Trophoblast cell (in vitro differentiated cells and primary cell): ENCODE measurements around the gene SSBP2.
"Not testable (repeated sequence)": the region's sequence is repeated elsewhere in the genome, so short reads cannot be mapped to it uniquely, and the experiment has no call there.

Source experiments
- DNase-seq, 2 donors: peaks; one replicate each; pipeline ENCODE4 v3.0.0-alpha.2; 2016
- H2AFZ ChIP-seq: 2 replicates; pipeline ENCODE4 v1.6.1; 2013; ENCODE audit warnings: low read length, moderate library complexity, mild to moderate bottlenecking; ENCODE audit not compliant: insufficient read depth, poor library complexity
- H2AK5ac ChIP-seq: 2 replicates; pipeline ENCODE4 v1.6.1; 2013; ENCODE audit warnings: mild to moderate bottlenecking, low read length
- H2BK120ac ChIP-seq: 2 replicates; pipeline ENCODE4 v1.6.1; 2013; ENCODE audit warnings: low read length, mild to moderate bottlenecking, moderate library complexity; ENCODE audit not compliant: insufficient read depth, poor library complexity
- H2BK12ac ChIP-seq: 2 replicates; pipeline ENCODE4 v1.6.1; 2013; ENCODE audit warnings: mild to moderate bottlenecking, low read length, moderate library complexity
- H2BK5ac ChIP-seq: 2 replicates; pipeline ENCODE4 v1.6.1; 2013; ENCODE audit warnings: low read length, low read depth, moderate library complexity, mild to moderate bottlenecking; ENCODE audit not compliant: poor library complexity
- H3K14ac ChIP-seq: 2 replicates; pipeline ENCODE4 v1.6.1; 2013; ENCODE audit warnings: mild to moderate bottlenecking, low read length
- H3K18ac ChIP-seq: 2 replicates; pipeline ENCODE4 v1.6.1; 2013; ENCODE audit warnings: mild to moderate bottlenecking, low read length
- H3K23ac ChIP-seq: 2 replicates; pipeline ENCODE4 v1.6.1; 2013; ENCODE audit warnings: low read length
- H3K27ac ChIP-seq: 2 replicates; pipeline ENCODE4 v1.5.1; 2013; ENCODE audit warnings: low read depth, mild to moderate bottlenecking, inconsistent platforms, low read length, moderate library complexity
- H3K27me3 ChIP-seq: 2 replicates; pipeline ENCODE4 v1.6.1; 2013; ENCODE audit warnings: inconsistent platforms, mild to moderate bottlenecking, low read length, moderate library complexity; ENCODE audit not compliant: insufficient read depth
- H3K36me3 ChIP-seq, 2 experiments: 1 replicate in 1 of 2; 2 replicates in 1 of 2; pipeline ENCODE4 v1.6.1; 2013; ENCODE audit warnings: low read length in 2 of 2, mild to moderate bottlenecking in 2 of 2, moderate library complexity in 1 of 2; ENCODE audit not compliant: insufficient read depth in 2 of 2, control insufficient read depth in 1 of 2
- H3K4ac ChIP-seq: 2 replicates; pipeline ENCODE4 v1.6.1; 2013; ENCODE audit warnings: low read depth, mild to moderate bottlenecking, low read length, moderate library complexity
- H3K4me1 ChIP-seq, 2 experiments: 1 replicate in 1 of 2; 2 replicates in 1 of 2; pipeline ENCODE4 v1.6.1; 2013; ENCODE audit warnings: low read length in 2 of 2, mild to moderate bottlenecking in 2 of 2, moderate library complexity in 1 of 2; ENCODE audit not compliant: insufficient read depth in 2 of 2, control insufficient read depth in 1 of 2
- H3K4me2 ChIP-seq: 2 replicates; pipeline ENCODE4 v1.6.1; 2013; ENCODE audit warnings: inconsistent platforms, mild to moderate bottlenecking, low read length, moderate library complexity
- H3K4me3 ChIP-seq: 2 replicates; pipeline ENCODE4 v1.5.1; 2013; ENCODE audit warnings: mild to moderate bottlenecking, low read depth, low read length, inconsistent platforms
- H3K79me1 ChIP-seq: one replicate; pipeline ENCODE4 v1.6.1; 2013; ENCODE audit warnings: low read length
- H3K79me2 ChIP-seq: 2 replicates; pipeline ENCODE4 v1.6.1; 2013; ENCODE audit warnings: low read length, mild to moderate bottlenecking; ENCODE audit not compliant: control insufficient read depth, insufficient read depth, poor library complexity
- H3K9ac ChIP-seq: 2 replicates; pipeline ENCODE4 v1.6.1; 2013; ENCODE audit warnings: mild to moderate bottlenecking, low read length
- H3K9me3 ChIP-seq: 2 replicates; pipeline ENCODE4 v1.6.1; 2013; ENCODE audit warnings: low read depth, mild to moderate bottlenecking, control low read depth, inconsistent platforms, low read length; ENCODE audit not compliant: insufficient read depth
- H4K12ac ChIP-seq: 2 replicates; pipeline ENCODE4 v1.6.1; 2013; ENCODE audit warnings: low read depth, mild to moderate bottlenecking, low read length, moderate library complexity
- H4K8ac ChIP-seq: 2 replicates; pipeline ENCODE4 v1.6.1; 2013; ENCODE audit warnings: low read depth, mild to moderate bottlenecking, low read length, moderate library complexity
- H4K91ac ChIP-seq: one replicate; pipeline ENCODE4 v1.6.1; 2013; ENCODE audit warnings: low read depth, mild to moderate bottlenecking, low read length, moderate library complexity
- WGBS: extraction: QIAGEN DNeasy Blood & Tissue Kit; methylation state at CpG from one replicate; pipeline ENCODE4 v1.1.7; 2013; ENCODE audit warnings: missing lambda C conversion rate; ENCODE audit not compliant: insufficient read length, insufficient coverage; ENCODE audit errors: extremely low coverage; 5-methylcytosine and 5-hydroxymethylcytosine counted together

Gene SSBP2

DNA sequence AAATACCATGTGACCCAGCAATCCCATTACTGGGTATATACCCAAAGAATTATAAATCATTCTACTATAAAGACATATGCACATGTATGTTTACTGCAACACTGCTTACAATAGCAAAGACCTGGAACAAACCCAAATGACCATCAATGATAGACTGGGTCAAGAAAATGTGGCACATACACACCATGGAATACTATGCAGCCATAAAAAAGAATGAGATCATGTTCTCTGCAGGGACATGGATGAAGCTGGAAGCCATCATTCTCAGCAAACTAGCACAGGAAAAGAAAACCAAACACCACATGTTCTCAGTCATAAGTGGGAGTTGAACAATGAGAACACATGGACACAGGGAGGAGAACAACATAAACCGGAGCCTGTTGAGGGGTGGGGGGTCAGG lies 90.3 kb downstream of the SSBP2 start:
- WGBS = no CpG with 5 or more reads among the region's 1 CpG
- H3K79me1 ChIP-seq, H2AK5ac ChIP-seq, H3K4me3 ChIP-seq, H3K79me2 ChIP-seq, H3K9ac ChIP-seq, H3K27me3 ChIP-seq, H3K9me3 ChIP-seq, H2BK120ac ChIP-seq, H2AFZ ChIP-seq, H3K4me2 ChIP-seq, H3K36me3 ChIP-seq, H3K14ac ChIP-seq, DNase-seq, H4K12ac ChIP-seq, H3K18ac ChIP-seq, H3K4ac ChIP-seq, H2BK12ac ChIP-seq, H3K4me1 ChIP-seq, H4K8ac ChIP-seq, H3K23ac ChIP-seq, H3K27ac ChIP-seq, H4K91ac ChIP-seq, H2BK5ac ChIP-seq: not testable (repeated sequence)

DNA sequence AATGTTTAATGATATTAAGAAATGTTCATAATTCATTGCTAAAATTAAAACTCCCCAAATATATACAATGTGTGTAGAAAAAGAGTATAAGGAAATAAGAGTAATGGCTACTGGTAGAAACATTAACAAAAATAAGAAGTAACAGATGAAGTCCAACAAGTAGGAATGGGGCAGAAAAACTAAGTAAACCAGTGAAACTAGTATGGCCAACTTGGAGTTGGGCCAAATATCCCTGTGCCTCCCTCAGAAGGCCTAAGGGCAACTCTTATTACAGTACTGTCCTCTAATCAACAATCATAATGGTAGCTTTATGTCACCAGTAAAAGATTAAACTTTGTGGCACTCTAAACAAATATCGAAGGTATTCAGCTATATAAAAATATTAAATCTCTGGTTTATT lies 93.5 kb downstream of the SSBP2 start:
- DNase-seq = peak; percentile 5 to 35
- Histone ChIP-seq H3K9me3 (no peaks in the 10 kb centered on the region), H3K4ac (no peak overlapping the region), H4K8ac (no peak overlapping the region), H3K9ac (no peak overlapping the region), H4K91ac (no peak overlapping the region), H2BK5ac (no peak overlapping the region), H3K79me2 (no peaks in the 10 kb centered on the region), H2BK120ac (no peak overlapping the region), H2BK12ac (no peak overlapping the region), H3K4me3 (no peak overlapping the region), H3K4me2 (no peak overlapping the region), H3K14ac (no peak overlapping the region), H3K27ac (no peak overlapping the region), H3K27me3 (no peaks in the 10 kb centered on the region), H2AFZ (no peak overlapping the region), H3K18ac (no peak overlapping the region), H2AK5ac (no peak overlapping the region), H3K4me1 (no peaks in the 10 kb centered on the region), H4K12ac (no peak overlapping the region), H3K23ac (no peak overlapping the region), H3K36me3 (no peaks in the 10 kb centered on the region), H3K79me1 (no peaks in the 10 kb centered on the region)
- no CpG with 5 or more reads among the region's 1 CpG for WGBS

DNA sequence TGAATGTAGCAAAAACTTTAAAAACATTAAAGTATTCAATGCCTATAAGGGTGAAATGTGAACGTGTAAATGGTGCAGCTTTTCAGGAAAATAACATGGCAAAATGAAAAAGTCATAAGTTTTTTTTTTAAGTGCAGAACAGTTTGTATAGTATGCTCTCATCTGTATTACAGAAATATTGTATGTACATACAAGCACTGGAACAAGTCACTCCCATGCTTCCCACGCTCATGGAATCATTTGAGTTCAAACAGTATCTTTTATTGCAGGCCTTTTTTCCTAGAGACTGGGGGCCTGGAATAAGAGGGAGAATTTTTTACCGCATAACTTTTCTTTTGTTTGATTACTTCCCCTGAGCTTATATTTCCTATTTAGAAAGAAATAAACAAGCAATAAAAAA lies 94.1 kb downstream of the SSBP2 start:
- Histone ChIP-seq H2BK120ac (no peak overlapping the region), H3K4me1 (no peaks in the 10 kb centered on the region), H4K8ac (no peak overlapping the region), H3K9ac (no peak overlapping the region), H4K12ac (no peak overlapping the region), H3K79me1 (no peaks in the 10 kb centered on the region), H4K91ac (no peak overlapping the region), H2AFZ (no peak overlapping the region), H3K18ac (no peak overlapping the region), H3K23ac (no peak overlapping the region), H3K36me3 (no peaks in the 10 kb centered on the region), H3K79me2 (no peaks in the 10 kb centered on the region), H2BK12ac (no peak overlapping the region), H3K27me3 (no peaks in the 10 kb centered on the region), H3K4me2 (no peak overlapping the region), H3K4ac (no peak overlapping the region), H2AK5ac (no peak overlapping the region), H3K9me3 (no peaks in the 10 kb centered on the region), H3K4me3 (no peak overlapping the region), H2BK5ac (no peak overlapping the region), H3K27ac (no peak overlapping the region), H3K14ac (no peak overlapping the region)
- no peak for DNase-seq
- no CpG with 5 or more reads among the region's 3 CpGs for WGBS

DNA sequence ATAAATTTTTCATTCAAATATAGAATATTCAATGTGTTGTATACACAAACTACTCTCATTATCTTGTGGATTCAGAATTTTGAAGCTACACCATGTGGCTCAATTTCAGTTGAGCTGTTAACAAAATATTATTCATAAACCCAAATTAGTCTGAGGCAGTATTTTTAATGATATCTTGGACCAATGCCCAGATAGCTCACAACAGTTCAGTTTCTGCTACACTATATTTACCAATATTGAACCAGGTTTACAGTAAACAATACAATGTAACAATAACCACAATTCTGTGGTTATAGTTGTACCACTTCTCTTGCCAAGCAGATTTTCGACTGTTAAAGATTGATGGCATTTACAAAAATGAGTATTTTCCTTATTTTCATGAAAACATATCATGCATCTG lies 99.9 kb downstream of the SSBP2 start:
- H3K4ac ChIP-seq = no peak overlapping the region
- no peak overlapping the region for H3K23ac ChIP-seq
- no peaks in the 10 kb centered on the region for H3K4me1 ChIP-seq
- H3K27me3 ChIP-seq = no peaks in the 10 kb centered on the region
- no peak overlapping the region for H3K4me2 ChIP-seq
- H3K18ac ChIP-seq = no peak overlapping the region
- H2BK12ac ChIP-seq = no peak overlapping the region
- no peaks in the 10 kb centered on the region for H3K79me1 ChIP-seq
- no peaks in the 10 kb centered on the region for H3K9me3 ChIP-seq
- WGBS = no CpG with 5 or more reads among the region's 1 CpG
- no peaks in the 10 kb centered on the region for H3K79me2 ChIP-seq
- H3K9ac ChIP-seq = no peak overlapping the region
- no peak overlapping the region for H2AK5ac ChIP-seq
- no peak overlapping the region for H2BK120ac ChIP-seq
- no peak overlapping the region for H3K27ac ChIP-seq
- DNase-seq = no peak
- no peak overlapping the region for H4K91ac ChIP-seq
- H4K8ac ChIP-seq = no peak overlapping the region
- no peak overlapping the region for H2AFZ ChIP-seq
- no peak overlapping the region for H3K4me3 ChIP-seq
- H3K14ac ChIP-seq = no peak overlapping the region
- H3K36me3 ChIP-seq = no peaks in the 10 kb centered on the region
- no peak overlapping the region for H2BK5ac ChIP-seq
- no peak overlapping the region for H4K12ac ChIP-seq
